Nephron (organoid): ENCODE measurements around the gene BACE1-AS.

Experiments
- H3K27ac Mint-ChIP-seq, 3 experiments: 2 replicates each; pipeline ENCODE4 v1.8.0; 2020; ENCODE audit warnings: mixed read lengths in 3 of 3, mild to moderate bottlenecking in 2 of 3, moderate library complexity in 1 of 3
- H3K27me3 Mint-ChIP-seq: 2 replicates; pipeline ENCODE4 v1.8.0; 2021; ENCODE audit warnings: low read depth, mild to moderate bottlenecking, moderate library complexity, mixed read lengths
- H3K36me3 Mint-ChIP-seq: 2 replicates; pipeline ENCODE4 v1.8.0; 2020; ENCODE audit warnings: low read depth, mixed read lengths
- H3K4me1 Mint-ChIP-seq: 2 replicates; pipeline ENCODE4 v1.8.0; 2020; ENCODE audit warnings: mixed read lengths
- H3K4me3 Mint-ChIP-seq, 3 experiments: 2 replicates each; pipeline ENCODE4 v1.8.0; 2020; ENCODE audit warnings: mild to moderate bottlenecking in 3 of 3, mixed read lengths in 3 of 3, moderate library complexity in 2 of 3
- H3K9me3 Mint-ChIP-seq: 2 replicates; pipeline ENCODE4 v1.8.0; 2020; ENCODE audit warnings: mixed read lengths
- TF ChIP-seq, protein P1 (sequence below), 3 experiments: fragments of 200-600 bp; sonication (generic); IDR thresholded peaks; one replicate each; pipeline ENCODE4 v1.5.0; 2021; ENCODE audit warnings: antibody characterized with exemption in 3 of 3; ENCODE audit not compliant: unreplicated experiment in 3 of 3

BACE1-AS gene

DNA sequence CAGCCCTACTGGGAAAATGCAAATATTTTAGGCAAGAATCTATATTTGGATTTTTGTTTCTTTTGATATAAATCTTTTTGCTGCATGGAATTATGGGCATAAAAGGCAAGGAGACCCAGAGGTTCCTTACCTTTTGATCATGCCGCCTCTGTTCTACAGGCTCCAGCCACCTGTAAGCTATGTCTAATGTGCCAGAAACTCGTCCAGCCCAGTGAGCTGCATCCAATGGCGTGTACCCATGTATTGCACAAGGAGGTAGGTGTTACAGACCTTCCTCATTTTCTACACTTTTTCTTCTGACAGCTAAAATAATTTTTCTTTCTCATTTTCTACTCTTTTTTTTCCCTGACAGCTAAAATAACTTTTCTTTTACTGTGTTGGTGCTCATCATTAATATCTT is 8.2 kb upstream of the BACE1-AS start:
- Mint-ChIP-seq H3K27ac (no peak overlapping the region), H3K4me1 (no peaks in the 10 kb centered on the region), H3K36me3 (peaks cover 67% of the 10 kb centered on the region), H3K27me3 (no peaks in the 10 kb centered on the region), H3K9me3 (no peaks in the 10 kb centered on the region), H3K4me3 (no peak overlapping the region)
- TF ChIP-seq, protein P1, sequence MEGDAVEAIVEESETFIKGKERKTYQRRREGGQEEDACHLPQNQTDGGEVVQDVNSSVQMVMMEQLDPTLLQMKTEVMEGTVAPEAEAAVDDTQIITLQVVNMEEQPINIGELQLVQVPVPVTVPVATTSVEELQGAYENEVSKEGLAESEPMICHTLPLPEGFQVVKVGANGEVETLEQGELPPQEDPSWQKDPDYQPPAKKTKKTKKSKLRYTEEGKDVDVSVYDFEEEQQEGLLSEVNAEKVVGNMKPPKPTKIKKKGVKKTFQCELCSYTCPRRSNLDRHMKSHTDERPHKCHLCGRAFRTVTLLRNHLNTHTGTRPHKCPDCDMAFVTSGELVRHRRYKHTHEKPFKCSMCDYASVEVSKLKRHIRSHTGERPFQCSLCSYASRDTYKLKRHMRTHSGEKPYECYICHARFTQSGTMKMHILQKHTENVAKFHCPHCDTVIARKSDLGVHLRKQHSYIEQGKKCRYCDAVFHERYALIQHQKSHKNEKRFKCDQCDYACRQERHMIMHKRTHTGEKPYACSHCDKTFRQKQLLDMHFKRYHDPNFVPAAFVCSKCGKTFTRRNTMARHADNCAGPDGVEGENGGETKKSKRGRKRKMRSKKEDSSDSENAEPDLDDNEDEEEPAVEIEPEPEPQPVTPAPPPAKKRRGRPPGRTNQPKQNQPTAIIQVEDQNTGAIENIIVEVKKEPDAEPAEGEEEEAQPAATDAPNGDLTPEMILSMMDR (IDR thresholded peaks at IDR 0.05; ENCODE audit: unreplicated experiment in 3 of 3), result no peak

DNA sequence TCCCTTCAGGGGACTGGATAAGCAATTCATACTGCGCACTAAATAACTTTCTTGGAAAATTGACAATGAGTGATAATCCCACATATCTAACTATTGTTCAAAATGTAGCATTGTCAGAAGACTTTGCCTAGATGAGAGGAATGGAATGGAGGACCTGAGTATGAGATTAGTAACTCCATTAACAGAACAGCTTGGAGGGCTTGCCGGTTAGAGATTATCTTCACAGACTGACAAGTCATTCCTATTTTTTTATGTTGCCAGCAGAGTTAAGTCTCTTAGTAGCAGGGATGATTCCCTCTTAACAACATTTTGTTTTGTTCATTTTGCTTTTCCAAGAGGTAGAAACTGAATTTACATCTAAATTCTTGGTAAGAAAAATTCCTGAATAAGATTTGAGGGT is 7.1 kb upstream of the BACE1-AS start:
- H3K27me3 Mint-ChIP-seq, result no peaks in the 10 kb centered on the region
- no peak overlapping the region for H3K27ac Mint-ChIP-seq
- TF ChIP-seq, protein P1 (IDR thresholded peaks at IDR 0.05; ENCODE audit: unreplicated experiment in 3 of 3), result no peak
- no peaks in the 10 kb centered on the region for H3K9me3 Mint-ChIP-seq
- peaks cover 78% of the 10 kb centered on the region for H3K36me3 Mint-ChIP-seq
- H3K4me1 Mint-ChIP-seq, result no peaks in the 10 kb centered on the region
- no peak overlapping the region for H3K4me3 Mint-ChIP-seq

DNA sequence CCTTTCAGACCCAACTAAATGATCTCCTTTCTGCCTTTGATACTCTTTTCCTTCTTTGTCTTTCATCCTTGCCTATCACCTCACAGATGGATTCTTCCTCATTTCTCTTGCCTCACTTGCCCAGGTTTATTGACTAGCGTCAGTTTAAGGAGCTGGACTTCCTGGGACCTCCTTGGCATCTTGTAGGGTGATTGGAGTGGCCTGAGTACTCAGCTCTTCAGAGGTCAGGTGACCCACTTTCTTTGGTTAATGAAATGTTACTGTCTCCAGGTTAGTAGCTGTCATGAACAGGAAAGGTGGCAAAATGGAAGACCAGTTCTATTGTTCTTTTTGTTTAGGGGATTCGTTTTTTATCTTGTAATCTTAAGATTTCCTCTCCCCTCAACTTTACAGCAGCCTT is 4.6 kb upstream of the BACE1-AS start:
- H3K36me3 Mint-ChIP-seq, result peaks cover 83% of the 10 kb centered on the region
- H3K4me1 Mint-ChIP-seq, result no peaks in the 10 kb centered on the region
- H3K9me3 Mint-ChIP-seq, result no peaks in the 10 kb centered on the region
- TF ChIP-seq, protein P1 (IDR thresholded peaks at IDR 0.05; ENCODE audit: unreplicated experiment in 3 of 3), result no peak
- no peak overlapping the region for H3K27ac Mint-ChIP-seq
- H3K27me3 Mint-ChIP-seq, result no peaks in the 10 kb centered on the region
- H3K4me3 Mint-ChIP-seq, result no peak overlapping the region

DNA sequence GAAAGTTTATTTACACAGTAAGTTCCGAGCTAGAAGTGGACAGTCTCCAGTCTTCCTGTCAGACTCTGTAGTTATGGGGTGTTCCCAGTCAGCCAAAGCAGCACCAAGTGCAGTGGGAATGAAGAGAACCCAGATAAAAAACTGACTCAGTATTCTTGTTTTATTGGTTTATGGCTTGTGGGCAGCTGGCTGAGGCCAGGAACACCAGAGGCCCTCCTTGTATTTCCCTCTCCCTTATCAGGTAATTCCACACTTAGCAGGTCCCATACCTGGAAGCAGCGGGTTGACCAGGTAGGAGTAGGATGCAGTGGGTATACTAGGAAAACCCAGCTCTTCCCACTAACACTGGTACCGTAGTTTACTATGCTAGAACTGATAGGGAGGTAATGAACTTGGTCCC is 3.5 kb upstream of the BACE1-AS start:
- H3K27ac Mint-ChIP-seq, result no peak overlapping the region
- no peaks in the 10 kb centered on the region for H3K27me3 Mint-ChIP-seq
- no peaks in the 10 kb centered on the region for H3K9me3 Mint-ChIP-seq
- H3K4me3 Mint-ChIP-seq, result no peak overlapping the region
- H3K36me3 Mint-ChIP-seq, result peaks cover 80% of the 10 kb centered on the region
- TF ChIP-seq, protein P1 (IDR thresholded peaks at IDR 0.05; ENCODE audit: unreplicated experiment in 3 of 3), result no peak
- no peaks in the 10 kb centered on the region for H3K4me1 Mint-ChIP-seq

DNA sequence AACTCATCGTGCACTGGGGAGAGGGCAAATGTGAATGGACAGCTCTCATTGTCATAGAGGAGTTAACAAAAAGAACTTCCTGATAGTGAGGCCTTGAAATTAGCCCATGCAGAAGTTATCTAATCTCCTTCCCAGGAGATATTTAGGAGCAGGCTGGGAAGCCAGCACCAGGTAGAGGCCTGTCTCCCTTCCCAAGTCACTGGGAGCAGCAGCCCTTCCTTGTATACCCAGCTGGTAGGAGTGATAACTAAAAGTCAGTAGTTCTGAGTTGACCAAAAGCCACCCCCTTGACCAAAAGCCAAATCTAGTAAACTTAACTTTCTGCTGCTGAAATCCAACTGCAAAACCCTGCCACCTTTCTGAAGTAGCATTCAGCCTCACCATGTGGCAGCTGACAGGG is 1.4 kb upstream of the BACE1-AS start:
- TF ChIP-seq, protein P1 (IDR thresholded peaks at IDR 0.05; ENCODE audit: unreplicated experiment in 3 of 3), result no peak
- Mint-ChIP-seq H3K27ac (no peak overlapping the region), H3K9me3 (no peaks in the 10 kb centered on the region), H3K4me1 (no peaks in the 10 kb centered on the region), H3K36me3 (peaks cover 82% of the 10 kb centered on the region), H3K4me3 (no peak overlapping the region), H3K27me3 (no peaks in the 10 kb centered on the region)

DNA sequence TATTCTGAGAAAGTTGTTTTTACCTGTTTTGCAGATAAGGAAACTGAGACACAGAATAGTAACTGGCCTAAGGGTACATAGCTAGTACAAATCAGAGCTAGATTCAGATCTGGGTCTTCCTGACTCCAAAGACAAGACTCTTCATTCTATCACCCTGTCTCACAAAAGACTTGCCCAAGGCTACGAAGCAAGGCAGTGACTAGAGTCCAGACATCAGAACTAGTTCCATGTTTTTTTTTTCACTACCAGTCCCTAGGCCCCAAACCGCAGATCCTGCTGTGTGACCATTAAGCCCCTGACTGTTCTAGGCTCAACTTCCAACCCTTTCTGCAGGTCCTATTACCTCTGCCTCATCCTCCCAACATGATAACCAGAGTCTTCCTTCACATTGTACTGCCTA is 1.5 kb downstream of the BACE1-AS start:
- H3K27ac Mint-ChIP-seq, result no peak overlapping the region
- TF ChIP-seq, protein P1 (IDR thresholded peaks at IDR 0.05; ENCODE audit: unreplicated experiment in 3 of 3), result no peak
- no peaks in the 10 kb centered on the region for H3K27me3 Mint-ChIP-seq
- no peak overlapping the region for H3K4me3 Mint-ChIP-seq
- peaks cover 63% of the 10 kb centered on the region for H3K36me3 Mint-ChIP-seq
- H3K4me1 Mint-ChIP-seq, result peaks cover 4% of the 10 kb centered on the region
- H3K9me3 Mint-ChIP-seq, result no peaks in the 10 kb centered on the region
